Measurements from ENCODE around the gene GNAZ.

Gene GNAZ

GRCh38 chr22:23085351-23085671 is 15.0 kb downstream of the GNAZ start:
- Histone ChIP-seq H3K9me3 (ENCODE audit: severe bottlenecking) (peaks cover 6% of the 10 kb centered on the region), H3K27me3 (ENCODE audit: insufficient read depth, poor library complexity, severe bottlenecking) (no peaks in the 10 kb centered on the region), H3K4me1 (ENCODE audit: insufficient read depth, poor library complexity, severe bottlenecking) (no peaks in the 10 kb centered on the region), H3K36me3 (ENCODE audit: low read depth) (no peaks in the 10 kb centered on the region), H3K27ac (ENCODE audit: poor library complexity, severe bottlenecking) (no peak overlapping the region), H3K4me3 (ENCODE audit: severe bottlenecking) (no peak overlapping the region)
- ATAC-seq (ENCODE audit: low read depth) (no peak), DNase-seq (ENCODE audit: low spot score) (no peak)
- TF ChIP-seq CTCF (IDR thresholded peaks at IDR 0.05; ENCODE audit: poor library complexity, severe bottlenecking): no peak

GRCh38 chr22:23085785-23086184 is 15.5 kb downstream of the GNAZ start:
- Histone ChIP-seq H3K9me3 (ENCODE audit: severe bottlenecking) (peaks cover 6% of the 10 kb centered on the region), H3K4me1 (ENCODE audit: insufficient read depth, poor library complexity, severe bottlenecking) (no peaks in the 10 kb centered on the region), H3K27me3 (ENCODE audit: insufficient read depth, poor library complexity, severe bottlenecking) (no peaks in the 10 kb centered on the region), H3K27ac (ENCODE audit: poor library complexity, severe bottlenecking) (no peak overlapping the region), H3K4me3 (ENCODE audit: severe bottlenecking) (no peak overlapping the region), H3K36me3 (ENCODE audit: low read depth) (no peaks in the 10 kb centered on the region)
- TF ChIP-seq CTCF (IDR thresholded peaks at IDR 0.05; ENCODE audit: poor library complexity, severe bottlenecking): no peak
- DNase-seq (ENCODE audit: low spot score) (no peak), ATAC-seq (ENCODE audit: low read depth) (no peak)

- H3K4me1 ChIP-seq (ENCODE audit: insufficient read depth, poor library complexity, severe bottlenecking): no peaks in the 10 kb centered on the region
- TF ChIP-seq CTCF (IDR thresholded peaks at IDR 0.05; ENCODE audit: poor library complexity, severe bottlenecking): no peak
- H3K4me3 ChIP-seq (ENCODE audit: severe bottlenecking): no peak overlapping the region
- no peak overlapping the region for H3K27ac ChIP-seq (ENCODE audit: poor library complexity, severe bottlenecking)
- peaks cover 6% of the 10 kb centered on the region for H3K9me3 ChIP-seq (ENCODE audit: severe bottlenecking)
- ATAC-seq (ENCODE audit: low read depth) (no peak), DNase-seq (ENCODE audit: low spot score) (no peak)
- no peaks in the 10 kb centered on the region for H3K27me3 ChIP-seq (ENCODE audit: insufficient read depth, poor library complexity, severe bottlenecking)
- no peaks in the 10 kb centered on the region for H3K36me3 ChIP-seq (ENCODE audit: low read depth)
Observed at GRCh38 chr22:23086263-23086662, 15.9 kb downstream of the GNAZ start.

GRCh38 chr22:23086787-23087186 is 16.5 kb downstream of the GNAZ start:
- DNase-seq (ENCODE audit: low spot score) (no peak), ATAC-seq (ENCODE audit: low read depth) (no peak)
- Histone ChIP-seq H3K4me3 (ENCODE audit: severe bottlenecking) (no peak overlapping the region), H3K4me1 (ENCODE audit: insufficient read depth, poor library complexity, severe bottlenecking) (no peaks in the 10 kb centered on the region), H3K36me3 (ENCODE audit: low read depth) (no peaks in the 10 kb centered on the region), H3K27ac (ENCODE audit: poor library complexity, severe bottlenecking) (no peak overlapping the region), H3K9me3 (ENCODE audit: severe bottlenecking) (peaks cover 6% of the 10 kb centered on the region), H3K27me3 (ENCODE audit: insufficient read depth, poor library complexity, severe bottlenecking) (no peaks in the 10 kb centered on the region)
- no peak for TF ChIP-seq CTCF (IDR thresholded peaks at IDR 0.05; ENCODE audit: poor library complexity, severe bottlenecking)

- Histone ChIP-seq H3K36me3 (ENCODE audit: low read depth) (no peaks in the 10 kb centered on the region), H3K27me3 (ENCODE audit: insufficient read depth, poor library complexity, severe bottlenecking) (no peaks in the 10 kb centered on the region), H3K4me3 (ENCODE audit: severe bottlenecking) (no peak overlapping the region), H3K27ac (ENCODE audit: poor library complexity, severe bottlenecking) (no peak overlapping the region), H3K4me1 (ENCODE audit: insufficient read depth, poor library complexity, severe bottlenecking) (no peaks in the 10 kb centered on the region), H3K9me3 (ENCODE audit: severe bottlenecking) (peaks cover 9% of the 10 kb centered on the region)
- DNase-seq (ENCODE audit: low spot score): no peak
- no peak for TF ChIP-seq CTCF (IDR thresholded peaks at IDR 0.05; ENCODE audit: poor library complexity, severe bottlenecking)
- ATAC-seq (ENCODE audit: low read depth): no peak
Observed at GRCh38 chr22:23088199-23088604, 17.9 kb downstream of the GNAZ start.

Data from RWPE2 (cell line).